GM13977 (cell line): ENCODE results near the gene TREH.
"Not testable (repeated sequence)": the region's sequence is repeated elsewhere in the genome, so short reads cannot be mapped to it uniquely, and the experiment has no call there.

Source experiments
- DNase-seq: peaks from one replicate; pipeline ENCODE4 v3.0.0; 2012; ENCODE audit warnings: low spot score
- in situ Hi-C: fragments of 300-500 bp; cut with MboI; formaldehyde crosslinking; loops from one replicate; pipeline ENCODE4 v1.12.0; 2022; ENCODE audit warnings: low sequenced_read_pairs, low pct_unique_long_range_greater_than_20kb, mixed read lengths, inconsistent platforms; ENCODE audit not compliant: unreplicated experiment
- TF ChIP-seq, protein P1 (sequence below): IDR thresholded peaks from 2 replicates; pipeline ENCODE4 v1.5.1; 2012; ENCODE audit warnings: mild to moderate bottlenecking, control low read depth; ENCODE audit not compliant: insufficient read depth; ENCODE audit errors: extremely low read depth, missing control alignments

Gene TREH

DNA sequence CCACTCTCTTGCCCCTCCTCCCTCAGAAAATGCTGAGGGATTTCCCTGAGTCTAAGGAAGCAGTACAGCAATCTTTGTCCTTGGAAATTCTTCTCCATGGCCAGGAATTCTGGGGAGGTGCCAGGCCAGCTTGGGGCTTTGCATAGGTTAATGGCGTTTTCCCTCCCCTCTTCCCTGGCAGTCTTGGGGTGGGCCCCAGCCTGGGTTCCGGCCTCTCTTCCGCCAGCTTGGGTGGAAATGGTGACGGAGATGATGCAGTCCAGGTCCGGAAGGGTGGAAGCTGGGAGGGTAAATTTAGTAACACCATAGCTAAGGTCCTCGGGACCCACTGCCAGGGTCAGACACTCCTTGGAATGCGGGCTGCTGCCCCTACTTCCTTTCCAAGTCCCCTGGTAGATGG is 67.1 kb downstream of the TREH start:
- DNase-seq, result no peak
- TF ChIP-seq, protein P1, sequence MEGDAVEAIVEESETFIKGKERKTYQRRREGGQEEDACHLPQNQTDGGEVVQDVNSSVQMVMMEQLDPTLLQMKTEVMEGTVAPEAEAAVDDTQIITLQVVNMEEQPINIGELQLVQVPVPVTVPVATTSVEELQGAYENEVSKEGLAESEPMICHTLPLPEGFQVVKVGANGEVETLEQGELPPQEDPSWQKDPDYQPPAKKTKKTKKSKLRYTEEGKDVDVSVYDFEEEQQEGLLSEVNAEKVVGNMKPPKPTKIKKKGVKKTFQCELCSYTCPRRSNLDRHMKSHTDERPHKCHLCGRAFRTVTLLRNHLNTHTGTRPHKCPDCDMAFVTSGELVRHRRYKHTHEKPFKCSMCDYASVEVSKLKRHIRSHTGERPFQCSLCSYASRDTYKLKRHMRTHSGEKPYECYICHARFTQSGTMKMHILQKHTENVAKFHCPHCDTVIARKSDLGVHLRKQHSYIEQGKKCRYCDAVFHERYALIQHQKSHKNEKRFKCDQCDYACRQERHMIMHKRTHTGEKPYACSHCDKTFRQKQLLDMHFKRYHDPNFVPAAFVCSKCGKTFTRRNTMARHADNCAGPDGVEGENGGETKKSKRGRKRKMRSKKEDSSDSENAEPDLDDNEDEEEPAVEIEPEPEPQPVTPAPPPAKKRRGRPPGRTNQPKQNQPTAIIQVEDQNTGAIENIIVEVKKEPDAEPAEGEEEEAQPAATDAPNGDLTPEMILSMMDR, result no peak
- in situ Hi-C loops, result no loop called here

DNA sequence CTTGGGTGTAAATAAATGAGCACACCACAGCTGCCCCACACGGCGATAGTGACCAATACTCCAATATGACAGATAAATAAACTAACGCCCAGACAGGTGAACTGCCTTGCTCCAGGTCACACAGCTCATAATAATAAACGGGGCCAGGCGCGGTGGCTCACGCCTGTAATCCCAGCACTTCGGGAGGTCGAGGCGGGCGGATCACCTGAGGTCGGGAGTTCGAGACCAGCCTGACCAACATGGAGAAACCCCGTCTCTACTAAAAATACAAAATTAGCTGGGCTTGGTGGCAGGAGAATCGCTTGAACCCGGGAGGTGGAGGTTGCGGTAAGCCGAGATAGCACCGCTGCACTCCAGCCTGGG is 68.0 kb downstream of the TREH start:
- in situ Hi-C loops, DNase-seq: not testable (repeated sequence)

DNA sequence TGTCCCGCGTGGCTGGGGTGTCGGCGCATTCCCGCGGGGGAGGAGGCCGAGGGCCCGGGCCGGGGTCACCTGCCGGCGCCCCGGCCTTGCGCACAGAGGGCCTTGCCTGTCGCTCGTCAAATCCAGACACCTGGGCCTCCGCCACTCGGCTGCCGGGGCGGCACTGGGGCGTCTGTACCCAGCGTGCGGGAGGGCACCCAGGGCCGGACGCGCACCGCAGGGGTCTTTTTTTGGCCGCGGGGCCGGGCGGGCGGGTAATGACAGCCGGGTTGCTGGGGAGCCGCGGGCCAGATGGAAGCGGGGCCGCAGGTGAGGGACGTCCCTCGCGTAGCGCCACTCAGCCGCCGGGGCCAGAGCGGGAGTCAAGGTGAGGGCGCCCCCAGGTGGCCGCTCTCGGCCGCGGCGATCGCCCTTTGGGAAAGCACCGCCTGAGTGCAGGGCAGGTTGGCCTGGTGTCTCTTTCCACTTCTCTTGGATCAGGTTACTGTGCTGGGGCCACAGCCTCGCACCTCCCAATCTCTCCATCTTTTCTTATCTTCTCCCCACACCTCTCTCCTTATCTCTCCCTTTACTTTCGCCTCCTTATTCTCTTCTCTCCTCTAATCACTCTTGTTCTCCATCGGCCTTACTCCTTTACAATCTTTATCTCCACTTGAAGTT is 68.5 kb downstream of the TREH start:
- in situ Hi-C loops, result no loop called here
- TF ChIP-seq, protein P1, result peak; percentile 97
- DNase-seq, result peak; percentile 82

- TF ChIP-seq, protein P1, result no peak
- no peak for DNase-seq
- in situ Hi-C loops, result no loop called here
These were observed 69.2 kb downstream of the TREH start for GRCh38 chr11:118610225-118610772.

DNA sequence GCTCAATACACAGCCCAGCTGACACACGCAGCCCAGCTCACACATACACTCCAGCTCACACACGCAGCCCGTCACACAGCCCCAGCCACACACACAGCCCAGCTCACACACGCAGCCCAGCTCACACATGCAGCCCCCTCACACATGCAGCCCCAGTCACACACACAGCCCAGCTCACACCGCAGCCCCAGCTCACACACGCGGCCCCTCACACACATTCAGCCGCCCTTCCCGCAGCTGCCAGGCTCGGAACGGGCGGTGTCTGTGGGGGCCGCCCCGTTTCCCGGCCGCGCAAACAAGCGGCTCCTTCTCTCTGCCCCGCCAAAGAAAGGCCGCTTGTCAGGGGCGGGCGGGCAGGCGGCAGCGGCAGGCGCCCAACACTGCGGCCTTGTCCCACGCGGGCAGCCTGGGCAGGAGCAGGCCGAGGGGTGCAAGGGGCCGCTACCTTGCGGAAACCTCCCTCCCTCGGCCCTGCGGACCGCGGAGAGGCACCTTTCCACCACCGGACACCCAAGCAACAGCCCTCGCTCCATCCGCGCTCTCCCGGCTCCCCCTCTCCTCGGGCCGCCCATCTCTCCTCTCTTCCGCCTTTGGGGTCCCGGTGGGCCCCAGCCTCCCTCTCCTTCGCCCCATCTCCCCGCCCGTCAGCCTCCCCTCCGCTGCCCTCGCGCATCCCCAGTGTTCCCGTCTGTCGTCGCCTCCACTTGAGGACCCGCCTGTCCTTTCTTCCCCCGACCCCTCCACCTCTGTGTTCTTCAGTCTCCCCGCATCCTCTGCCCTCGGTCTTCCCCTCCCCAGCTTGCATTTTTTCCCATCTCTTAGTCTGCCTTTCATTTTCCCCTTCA is 69.8 kb downstream of the TREH start:
- TF ChIP-seq, protein P1, result no peak
- in situ Hi-C loops, result no loop called here
- no peak for DNase-seq

DNA sequence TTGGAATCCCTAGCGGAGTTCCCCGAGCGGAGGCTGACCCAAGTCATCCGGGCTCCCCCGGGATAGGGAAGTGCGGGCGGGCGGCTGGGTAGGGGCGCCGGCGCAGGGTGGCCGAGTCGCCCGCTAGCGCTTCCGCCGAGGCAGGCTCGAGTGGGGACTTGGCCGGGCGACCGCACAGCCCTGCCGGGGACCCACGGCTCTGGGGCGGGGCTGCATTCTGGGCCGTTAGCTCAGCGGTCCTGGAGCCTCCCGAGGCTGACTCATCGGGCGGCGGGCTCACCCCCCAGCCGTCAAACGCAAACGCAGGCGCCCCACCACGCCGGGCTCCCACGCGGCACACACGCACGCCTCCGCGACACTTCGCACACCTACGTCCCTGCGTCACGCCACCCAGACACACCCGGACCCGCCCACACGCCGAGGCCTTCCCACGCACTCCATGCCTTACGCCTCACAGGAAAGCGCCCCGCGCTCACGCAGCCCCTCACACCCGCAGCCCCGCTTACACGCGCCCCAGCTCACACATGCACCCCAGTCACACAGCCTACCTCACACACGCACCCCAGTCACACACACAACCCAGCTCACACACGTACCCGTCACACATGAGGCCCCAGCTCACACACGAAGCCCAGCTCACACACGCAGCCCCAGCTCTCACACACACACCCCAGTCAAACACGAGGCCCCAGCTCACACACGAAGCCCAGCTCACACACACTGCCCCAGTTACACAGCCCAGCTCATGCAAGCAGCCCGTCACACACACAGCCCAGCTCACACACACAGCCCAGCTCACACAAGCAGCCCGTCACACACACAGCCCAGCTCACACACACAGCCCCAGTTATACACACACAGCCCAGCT is 70.9 kb downstream of the TREH start:
- DNase-seq, result no peak
- in situ Hi-C loops, result no loop called here
- TF ChIP-seq, protein P1, result no peak
